A673 (cell line): ENCODE measurements around the gene NTNG1. TPM values are rescaled to one million over a fixed set of nuclear protein-coding genes. Genes with fewer than 3 reads are reported as not detected.

Experiments used
- BruUV-seq: library from RNA; stranded (reverse); fragments of 400-500 nt; replicated peaks from 2 replicates; lab custom pipeline; 2021; lab: Mats Ljungman, UMichigan
- CTCF ChIA-PET: fragments of 300-600 bp; sonication (Branson Sonifier 250); formaldehyde crosslinking; loops from one replicate; lab custom pipeline; 2022; ENCODE audit warnings: antibody characterized with exemption; lab: Charles Lee
- POLR2A ChIA-PET: fragments of 300-600 bp; sonication (Branson Sonifier 250); formaldehyde crosslinking; loops from one replicate; lab custom pipeline; 2022; ENCODE audit warnings: antibody characterized with exemption; ENCODE audit not compliant: low non-redundant PET; lab: Charles Lee
- DNase-seq: peaks from one replicate; pipeline ENCODE4 v3.0.0-alpha.2; 2015; ENCODE audit warnings: low spot score
- H3K27ac ChIP-seq: fragments of 200-600 bp; sonication (generic); 2 replicates; pipeline ENCODE4 v1.5.1; 2016; ENCODE audit warnings: mixed run types, low read depth, mild to moderate bottlenecking, mixed read lengths, antibody characterized with exemption, low read length; ENCODE audit not compliant: poor library complexity, severe bottlenecking
- H3K27me3 ChIP-seq: fragments of 200-600 bp; sonication (generic); replicated peaks from 2 replicates; pipeline ENCODE4 v1.6.1; 2017; ENCODE audit warnings: mixed run types, low read depth, mild to moderate bottlenecking, mixed read lengths, antibody characterized with exemption, low read length; ENCODE audit not compliant: insufficient read depth, poor library complexity
- H3K36me3 ChIP-seq: fragments of 200-600 bp; sonication (generic); 2 replicates; pipeline ENCODE4 v1.6.1; 2016; ENCODE audit warnings: mixed run types, mild to moderate bottlenecking, mixed read lengths, antibody characterized with exemption, low read length; ENCODE audit not compliant: insufficient read depth, poor library complexity, severe bottlenecking
- H3K4me1 ChIP-seq: fragments of 200-600 bp; sonication (generic); 2 replicates; pipeline ENCODE4 v1.6.1; 2017; ENCODE audit warnings: mixed run types, mild to moderate bottlenecking, mixed read lengths, antibody characterized with exemption, low read length; ENCODE audit not compliant: insufficient read depth, poor library complexity, severe bottlenecking
- H3K4me3 ChIP-seq: fragments of 200-600 bp; sonication (generic); 2 replicates; pipeline ENCODE4 v1.5.1; 2016; ENCODE audit warnings: low read depth, mixed run types, mild to moderate bottlenecking, mixed read lengths, low read length; ENCODE audit not compliant: poor library complexity, severe bottlenecking
- H3K9me3 ChIP-seq: fragments of 200-600 bp; sonication (generic); 2 replicates; pipeline ENCODE4 v1.6.1; 2016; ENCODE audit warnings: mixed run types, low read depth, mild to moderate bottlenecking, mixed read lengths, antibody characterized with exemption, low read length; ENCODE audit not compliant: poor library complexity, severe bottlenecking
- EZH2 ChIP-seq: fragments of 200-600 bp; sonication (generic); IDR thresholded peaks from 2 replicates; pipeline ENCODE4 v1.6.1; 2017; ENCODE audit warnings: borderline replicate concordance, low read depth, mild to moderate bottlenecking, mixed read lengths, antibody characterized with exemption, low read length; ENCODE audit not compliant: poor library complexity, severe bottlenecking
- intact Hi-C: fragments of 100-400 bp; cut with micrococcal nuclease; formaldehyde crosslinking; loops from one replicate; pipeline ENCODE4 v1.10.0; 2022; ENCODE audit not compliant: unreplicated experiment
- total RNA-seq: library from RNA; stranded (reverse); gene quantifications from 2 replicates; pipeline ENCODE4 v1.2.3, GENCODE V29; 2021
- TF ChIP-seq, protein P1 (sequence below): fragments of 300-800, 200-600 bp; sonication (generic); conservative IDR thresholded peaks from 2 replicates; pipeline ENCODE4 v1.5.1; 2017; ENCODE audit warnings: low read depth, mild to moderate bottlenecking, antibody characterized with exemption, low read length, moderate library complexity, mixed read lengths

Gene NTNG1
- total RNA-seq, 1 experiment from 2014 or later: 91.5 TPM

GRCh38 chr1:107477233-107477632 lies 336.4 kb downstream of the NTNG1 start:
- Histone ChIP-seq H3K4me1 (no peaks in the 10 kb centered on the region), H3K4me3 (no peak overlapping the region), H3K27me3 (no peaks in the 10 kb centered on the region), H3K9me3 (no peaks in the 10 kb centered on the region), H3K36me3 (no peaks in the 10 kb centered on the region), H3K27ac (no peak overlapping the region)
- DNase-seq: peak; percentile 22
- ChIA-PET CTCF (no interaction called here), POLR2A (no interaction called here)
- intact Hi-C loops: no loop called here
- BruUV-seq: no TSS peak
- no peak for TF ChIP-seq EZH2
- TF ChIP-seq, protein P1, sequence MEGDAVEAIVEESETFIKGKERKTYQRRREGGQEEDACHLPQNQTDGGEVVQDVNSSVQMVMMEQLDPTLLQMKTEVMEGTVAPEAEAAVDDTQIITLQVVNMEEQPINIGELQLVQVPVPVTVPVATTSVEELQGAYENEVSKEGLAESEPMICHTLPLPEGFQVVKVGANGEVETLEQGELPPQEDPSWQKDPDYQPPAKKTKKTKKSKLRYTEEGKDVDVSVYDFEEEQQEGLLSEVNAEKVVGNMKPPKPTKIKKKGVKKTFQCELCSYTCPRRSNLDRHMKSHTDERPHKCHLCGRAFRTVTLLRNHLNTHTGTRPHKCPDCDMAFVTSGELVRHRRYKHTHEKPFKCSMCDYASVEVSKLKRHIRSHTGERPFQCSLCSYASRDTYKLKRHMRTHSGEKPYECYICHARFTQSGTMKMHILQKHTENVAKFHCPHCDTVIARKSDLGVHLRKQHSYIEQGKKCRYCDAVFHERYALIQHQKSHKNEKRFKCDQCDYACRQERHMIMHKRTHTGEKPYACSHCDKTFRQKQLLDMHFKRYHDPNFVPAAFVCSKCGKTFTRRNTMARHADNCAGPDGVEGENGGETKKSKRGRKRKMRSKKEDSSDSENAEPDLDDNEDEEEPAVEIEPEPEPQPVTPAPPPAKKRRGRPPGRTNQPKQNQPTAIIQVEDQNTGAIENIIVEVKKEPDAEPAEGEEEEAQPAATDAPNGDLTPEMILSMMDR: peak; percentile 63

DNA sequence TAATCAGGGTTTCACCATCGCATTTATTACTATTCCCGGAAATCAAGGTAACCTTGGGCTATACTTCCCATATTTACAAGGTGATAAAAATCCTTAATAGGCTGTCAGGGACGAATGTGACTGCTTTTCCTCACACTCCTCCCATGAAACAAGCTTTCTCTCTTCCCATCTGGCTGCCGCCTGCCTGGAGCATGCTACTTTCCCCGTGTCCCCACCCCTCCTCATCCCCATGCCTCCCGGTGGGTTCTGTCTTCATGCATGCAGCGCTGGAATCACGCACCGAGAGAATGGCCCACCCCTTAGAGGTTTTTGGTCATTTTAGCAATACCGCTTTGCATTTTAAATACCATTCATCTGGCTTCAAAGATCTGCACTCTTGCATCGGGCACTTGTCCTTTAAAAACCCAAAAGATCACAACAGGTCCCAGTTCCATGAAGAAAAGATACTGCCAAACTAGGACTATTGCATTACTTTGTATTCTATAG lies 339.1 kb downstream of the NTNG1 start:
- intact Hi-C loops: no loop called here

GRCh38 chr1:107480548-107481415 lies 339.9 kb downstream of the NTNG1 start:
- intact Hi-C loops: no loop called here
- no peak for TF ChIP-seq EZH2
- TF ChIP-seq, protein P1: no peak
- H3K36me3 ChIP-seq: no peaks in the 10 kb centered on the region
- ChIA-PET POLR2A (no interaction called here), CTCF (no interaction called here)
- BruUV-seq: TSS peak; percentile 22
- H3K4me3 ChIP-seq: no peak overlapping the region
- DNase-seq: no peak
- H3K27ac ChIP-seq: no peak overlapping the region
- H3K9me3 ChIP-seq: no peaks in the 10 kb centered on the region
- H3K27me3 ChIP-seq: no peaks in the 10 kb centered on the region
- H3K4me1 ChIP-seq: no peaks in the 10 kb centered on the region

More for the DNA sequence above, 339.1 kb downstream of the NTNG1 start:
- no peak for TF ChIP-seq EZH2
- TF ChIP-seq, protein P1: no peak
- CTCF ChIA-PET: no interaction called here
- no peak overlapping the region for H3K4me3 ChIP-seq
- H3K27me3 ChIP-seq: no peaks in the 10 kb centered on the region
- DNase-seq: no peak
- no peaks in the 10 kb centered on the region for H3K4me1 ChIP-seq
- POLR2A ChIA-PET: no interaction called here
- H3K27ac ChIP-seq: no peak overlapping the region
- no TSS peak for BruUV-seq
- no peaks in the 10 kb centered on the region for H3K36me3 ChIP-seq
- H3K9me3 ChIP-seq: no peaks in the 10 kb centered on the region
